ENCODE measurements around the gene SLC9A3.

SLC9A3 gene

DNA sequence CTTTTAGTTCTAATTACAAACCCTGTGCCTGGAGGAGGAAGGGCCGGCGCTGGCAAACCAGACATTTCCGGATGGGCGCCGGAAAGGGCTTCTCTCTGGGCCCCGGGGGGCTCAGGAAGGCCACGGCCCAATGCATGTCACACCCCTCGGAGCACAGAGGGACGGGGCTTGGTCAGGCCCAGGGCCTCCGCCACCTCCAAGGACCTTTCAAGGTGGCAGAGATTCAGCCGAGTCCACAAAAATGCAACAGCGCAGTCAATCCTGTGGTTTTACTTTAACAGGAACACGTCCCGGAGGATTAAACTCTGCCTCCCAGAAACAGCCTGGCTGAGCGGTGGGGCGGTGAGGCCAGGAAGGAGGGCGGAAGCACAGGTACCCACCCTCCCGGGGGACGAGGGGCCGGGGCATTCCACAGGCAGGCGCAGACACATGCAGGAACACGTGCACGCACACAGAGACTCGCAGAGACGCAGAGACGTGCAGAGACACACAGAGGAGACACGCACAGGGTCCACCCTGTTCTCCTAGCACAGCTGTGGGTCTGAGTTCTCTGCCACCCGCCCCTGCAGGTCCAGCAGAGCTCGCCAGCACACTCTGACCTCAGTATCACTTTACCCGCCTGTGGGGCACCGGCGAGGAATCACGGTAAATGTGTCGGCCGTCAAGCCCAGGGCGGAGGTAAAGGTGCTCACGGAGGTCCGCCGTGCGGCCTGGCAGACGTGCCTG, 23.0 kb downstream of the SLC9A3 start:
- no peak for TF ChIP-seq JUND (IDR thresholded peaks at IDR 0.05; ENCODE audit: low read depth)
- DNase-seq (ENCODE audit: low read depth in 1 of 2, low spot score in 1 of 2): no peak
- in situ Hi-C loops (cut with HindIII; ENCODE audit: low pct_unique_long_range_greater_than_20kb, low sequenced_read_pairs): no loop called here

DNA sequence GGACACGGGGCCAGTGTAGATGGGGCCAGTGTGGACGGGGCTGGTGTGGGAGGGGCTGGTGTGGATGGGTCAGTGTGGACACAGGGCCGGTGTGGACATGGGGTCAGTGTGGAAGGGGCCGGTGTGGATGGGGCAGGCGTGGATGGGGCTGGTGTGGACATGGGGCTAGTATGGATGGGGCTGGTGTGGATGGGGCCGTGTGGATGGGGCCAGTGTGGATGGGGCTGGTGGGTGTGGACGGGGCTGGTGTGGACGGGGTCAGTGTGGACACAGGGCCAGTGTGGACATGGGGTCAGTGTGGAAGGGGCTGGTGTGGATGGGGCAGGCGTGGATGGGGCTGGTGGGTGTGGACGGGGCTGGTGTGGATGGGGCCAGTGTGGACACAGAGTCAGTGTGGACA, 23.8 kb downstream of the SLC9A3 start:
- in situ Hi-C loops (cut with HindIII; ENCODE audit: low pct_unique_long_range_greater_than_20kb, low sequenced_read_pairs): no loop called here
- DNase-seq (ENCODE audit: low read depth in 1 of 2, low spot score in 1 of 2): no peak
- no peak for TF ChIP-seq JUND (IDR thresholded peaks at IDR 0.05; ENCODE audit: low read depth)

DNA sequence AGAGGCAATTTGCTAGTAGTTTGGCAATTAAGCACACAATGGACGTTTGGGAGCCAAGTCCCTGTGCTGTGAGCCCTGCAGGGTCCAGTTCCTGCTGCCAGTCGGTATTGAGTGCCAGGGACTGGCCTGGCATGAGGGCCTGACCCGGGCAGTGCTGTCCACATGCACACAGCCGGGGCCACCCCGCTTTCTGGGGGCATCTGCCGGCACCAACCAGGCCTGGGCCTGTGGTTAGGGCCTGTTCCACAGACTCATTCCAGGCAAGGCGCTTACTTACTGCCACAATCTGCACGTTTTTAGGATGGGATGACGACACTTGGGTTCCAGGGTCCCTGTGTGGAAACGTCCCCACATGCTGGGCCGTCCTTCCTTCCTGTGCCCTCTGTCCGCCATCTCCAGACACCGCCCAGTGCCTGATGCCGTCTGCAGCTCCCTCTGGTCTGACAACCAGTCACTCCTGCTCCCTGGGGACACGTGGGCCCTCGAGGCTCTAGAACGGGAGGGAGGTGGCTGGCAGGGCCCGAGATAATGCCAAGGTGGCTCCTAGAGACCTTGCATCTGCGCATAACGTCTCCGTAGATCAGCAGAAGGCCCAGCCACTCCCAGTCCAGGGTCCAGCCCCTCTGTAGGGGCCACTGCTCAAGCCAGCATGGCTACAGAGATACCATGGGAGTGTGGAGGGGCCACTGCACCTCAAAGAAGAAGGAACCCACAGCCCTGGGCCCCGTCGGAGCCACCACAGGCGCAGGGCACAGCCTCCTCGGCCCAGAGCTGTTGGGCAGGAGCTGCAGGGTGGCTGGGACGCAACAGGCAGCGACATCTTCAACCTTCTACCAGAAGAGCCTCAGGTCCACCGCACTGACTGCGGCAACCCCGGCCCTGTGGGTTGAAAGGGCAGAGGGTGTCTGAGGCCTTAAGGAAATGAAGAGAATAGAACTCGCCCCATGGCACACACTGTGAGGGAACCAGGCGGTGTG, 24.7 kb downstream of the SLC9A3 start:
- no peak for TF ChIP-seq JUND (IDR thresholded peaks at IDR 0.05; ENCODE audit: low read depth)
- no peak for DNase-seq (ENCODE audit: low read depth in 1 of 2, low spot score in 1 of 2)
- in situ Hi-C loops (cut with HindIII; ENCODE audit: low pct_unique_long_range_greater_than_20kb, low sequenced_read_pairs): no loop called here

DNA sequence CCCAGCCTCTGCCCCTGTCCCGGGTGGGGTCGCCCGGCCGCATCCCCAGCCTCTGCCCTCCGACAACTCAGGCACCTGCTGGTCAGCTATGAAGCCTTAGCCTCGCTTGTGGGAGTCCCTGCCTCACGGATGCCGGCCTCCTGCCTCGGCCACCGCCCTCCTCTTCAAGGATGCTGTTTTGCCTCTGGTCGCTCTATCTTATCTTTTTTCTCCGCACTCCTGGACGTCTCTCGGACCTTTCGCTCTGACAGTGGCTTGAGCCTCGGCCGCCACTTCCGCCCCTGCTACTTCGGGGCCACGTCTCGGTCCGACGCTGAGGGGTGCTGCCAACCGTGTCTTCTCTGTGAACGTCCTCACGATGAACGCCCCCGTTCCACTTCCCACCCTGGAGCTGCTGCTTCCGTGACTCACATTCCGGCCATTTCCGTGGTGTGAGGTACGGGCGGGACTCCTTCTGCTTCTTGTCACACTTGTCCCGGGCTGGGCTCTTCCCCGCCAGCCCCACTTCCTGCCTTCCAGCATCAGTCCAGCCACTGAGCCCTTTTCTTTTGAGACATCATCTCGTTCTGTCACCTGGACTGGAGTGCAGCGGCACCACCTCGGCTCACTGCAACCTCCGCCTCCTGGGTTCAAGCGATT, 26.3 kb downstream of the SLC9A3 start:
- TF ChIP-seq JUND (IDR thresholded peaks at IDR 0.05; ENCODE audit: low read depth): no peak
- in situ Hi-C loops (cut with HindIII; ENCODE audit: low pct_unique_long_range_greater_than_20kb, low sequenced_read_pairs): no loop called here
- no peak for DNase-seq (ENCODE audit: low read depth in 1 of 2, low spot score in 1 of 2)

DNA sequence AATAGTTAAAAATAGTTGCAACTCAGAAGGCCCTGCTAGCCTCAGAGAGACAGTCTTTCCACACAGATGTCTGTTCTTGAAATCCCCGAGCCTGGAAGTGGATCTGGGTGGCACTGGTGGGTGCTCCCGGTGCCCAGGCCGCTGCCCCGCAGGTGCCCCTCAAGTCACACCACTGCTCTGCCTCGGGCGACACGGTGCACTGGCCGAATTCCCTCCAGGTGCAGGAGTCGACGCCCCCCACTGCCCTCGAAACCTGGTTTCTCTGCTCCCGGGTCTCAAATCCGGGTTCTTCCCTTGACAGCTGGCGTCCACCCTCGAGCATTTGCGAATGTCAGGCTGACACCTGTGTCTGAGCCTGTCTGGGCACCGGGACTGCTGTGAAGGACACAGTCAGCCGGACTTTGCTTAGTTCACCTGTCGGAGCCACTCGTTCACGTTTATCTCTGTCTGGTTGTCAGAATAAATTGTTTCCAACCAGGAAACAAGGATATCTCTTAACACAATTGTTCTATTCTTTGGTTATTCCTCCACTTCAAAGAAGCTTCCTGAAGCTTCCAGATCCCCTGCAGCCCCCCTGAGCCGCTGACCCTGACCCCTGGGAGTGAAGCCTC, 27.1 kb downstream of the SLC9A3 start:
- in situ Hi-C loops (cut with HindIII; ENCODE audit: low pct_unique_long_range_greater_than_20kb, low sequenced_read_pairs): no loop called here
- DNase-seq (ENCODE audit: low read depth in 1 of 2, low spot score in 1 of 2): no peak
- TF ChIP-seq JUND (IDR thresholded peaks at IDR 0.05; ENCODE audit: low read depth): no peak

DNA sequence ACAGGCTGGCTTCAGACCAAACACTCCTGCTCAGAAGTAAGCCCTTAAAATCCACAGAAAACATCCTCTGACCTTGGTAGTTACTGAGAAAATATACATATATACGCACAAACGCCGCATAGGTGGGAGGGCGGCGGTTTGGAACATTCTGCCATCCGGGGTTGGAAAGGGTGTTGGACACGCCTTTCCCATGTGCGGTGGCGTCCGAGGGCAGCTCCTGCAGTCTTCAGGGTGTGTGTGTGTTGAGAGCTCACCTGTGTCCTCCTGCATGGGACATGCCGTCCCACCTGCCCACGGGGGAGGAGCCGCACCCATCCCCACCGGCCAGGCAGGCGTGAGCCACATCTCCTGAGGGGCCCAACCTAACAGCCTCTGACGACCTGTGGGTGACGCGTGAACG, 28.2 kb downstream of the SLC9A3 start:
- no peak for DNase-seq (ENCODE audit: low read depth in 1 of 2, low spot score in 1 of 2)
- TF ChIP-seq JUND (IDR thresholded peaks at IDR 0.05; ENCODE audit: low read depth): no peak
- in situ Hi-C loops (cut with HindIII; ENCODE audit: low pct_unique_long_range_greater_than_20kb, low sequenced_read_pairs): no loop called here

DNA sequence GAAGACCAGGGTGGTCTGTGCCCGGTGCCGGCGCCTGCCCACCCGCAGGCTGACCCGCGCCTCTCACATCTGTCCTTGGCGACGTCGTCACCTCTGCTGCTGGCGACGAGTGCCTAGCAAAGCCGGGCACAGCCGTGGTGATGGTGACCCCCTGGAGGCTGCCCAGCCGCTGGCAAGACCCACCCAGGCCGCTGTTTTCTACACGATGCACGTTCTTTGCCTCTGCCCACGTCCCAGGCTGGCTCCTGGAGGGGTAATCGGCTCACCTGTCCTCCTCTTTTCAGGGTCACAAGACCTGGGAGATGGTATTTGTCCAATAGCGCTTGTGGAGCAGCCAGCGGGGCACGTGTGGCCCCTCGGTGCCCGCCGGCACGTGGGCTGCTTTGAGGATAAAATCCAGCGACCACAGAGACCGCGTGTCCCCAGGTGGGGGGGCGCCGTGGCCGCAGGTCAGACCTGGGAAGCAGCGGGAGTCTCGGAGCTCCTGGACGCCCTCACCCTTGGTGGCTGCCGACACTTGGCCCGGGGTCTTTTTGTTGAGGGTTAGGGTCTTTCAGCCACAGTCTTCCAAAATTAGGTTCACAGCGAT, 29.5 kb downstream of the SLC9A3 start:
- in situ Hi-C loops (cut with HindIII; ENCODE audit: low pct_unique_long_range_greater_than_20kb, low sequenced_read_pairs): no loop called here
- no peak for TF ChIP-seq JUND (IDR thresholded peaks at IDR 0.05; ENCODE audit: low read depth)
- DNase-seq (ENCODE audit: low read depth in 1 of 2, low spot score in 1 of 2): no peak

DNA sequence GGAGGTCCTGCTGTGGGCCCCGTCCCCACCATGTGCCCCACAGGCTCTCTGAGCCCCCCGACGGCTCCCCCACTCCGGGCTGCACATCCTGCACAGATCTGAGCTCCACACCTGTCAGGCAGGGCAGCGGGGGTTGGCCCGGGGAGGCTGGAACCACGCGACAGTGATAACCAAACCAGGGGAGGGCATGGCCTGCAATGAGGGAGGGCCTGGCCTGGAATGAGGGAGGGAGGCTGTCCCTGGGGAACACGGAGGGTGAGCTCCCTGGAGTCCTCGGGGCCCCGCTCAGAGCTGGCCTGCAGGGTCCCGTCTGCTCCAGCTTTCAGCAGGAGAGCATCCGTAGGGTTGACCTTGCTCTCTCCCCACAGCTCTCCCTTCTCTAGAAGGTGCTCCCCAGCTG, 30.5 kb downstream of the SLC9A3 start:
- in situ Hi-C loops (cut with HindIII; ENCODE audit: low pct_unique_long_range_greater_than_20kb, low sequenced_read_pairs): no loop called here
- no peak for TF ChIP-seq JUND (IDR thresholded peaks at IDR 0.05; ENCODE audit: low read depth)
- no peak for DNase-seq (ENCODE audit: low read depth in 1 of 2, low spot score in 1 of 2)

DNA sequence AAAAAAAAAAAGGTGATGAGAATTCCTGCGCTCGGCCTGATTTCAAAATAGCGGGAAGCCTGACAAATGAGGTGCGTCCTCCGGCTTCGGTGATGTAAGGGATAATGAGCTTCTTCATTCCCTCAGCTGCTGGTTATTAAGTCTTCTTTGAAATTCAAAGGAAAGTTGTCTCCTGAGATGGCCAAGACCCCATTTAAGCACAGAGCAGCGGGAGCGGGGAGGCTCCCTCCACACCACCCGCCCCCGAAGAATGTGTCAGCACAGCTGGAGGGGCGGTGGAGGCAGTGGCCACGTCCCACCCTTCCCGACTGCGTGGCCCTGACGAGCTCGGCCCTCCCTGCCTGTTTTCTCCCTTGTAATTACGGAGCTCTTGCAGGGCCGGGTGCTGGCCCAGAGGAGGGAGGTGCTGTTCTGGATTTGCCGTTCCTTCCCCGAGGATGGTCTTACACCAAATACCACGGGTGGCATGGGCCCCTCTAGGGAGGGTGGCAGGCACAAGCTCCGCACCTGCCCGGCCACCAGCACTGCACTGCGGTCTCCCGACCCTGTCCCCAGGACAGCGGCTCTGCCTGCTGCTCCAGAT, 31.0 kb downstream of the SLC9A3 start:
- TF ChIP-seq JUND (IDR thresholded peaks at IDR 0.05; ENCODE audit: low read depth): no peak
- in situ Hi-C loops (cut with HindIII; ENCODE audit: low pct_unique_long_range_greater_than_20kb, low sequenced_read_pairs): no loop called here
- DNase-seq (ENCODE audit: low read depth in 1 of 2, low spot score in 1 of 2): no peak

DNA sequence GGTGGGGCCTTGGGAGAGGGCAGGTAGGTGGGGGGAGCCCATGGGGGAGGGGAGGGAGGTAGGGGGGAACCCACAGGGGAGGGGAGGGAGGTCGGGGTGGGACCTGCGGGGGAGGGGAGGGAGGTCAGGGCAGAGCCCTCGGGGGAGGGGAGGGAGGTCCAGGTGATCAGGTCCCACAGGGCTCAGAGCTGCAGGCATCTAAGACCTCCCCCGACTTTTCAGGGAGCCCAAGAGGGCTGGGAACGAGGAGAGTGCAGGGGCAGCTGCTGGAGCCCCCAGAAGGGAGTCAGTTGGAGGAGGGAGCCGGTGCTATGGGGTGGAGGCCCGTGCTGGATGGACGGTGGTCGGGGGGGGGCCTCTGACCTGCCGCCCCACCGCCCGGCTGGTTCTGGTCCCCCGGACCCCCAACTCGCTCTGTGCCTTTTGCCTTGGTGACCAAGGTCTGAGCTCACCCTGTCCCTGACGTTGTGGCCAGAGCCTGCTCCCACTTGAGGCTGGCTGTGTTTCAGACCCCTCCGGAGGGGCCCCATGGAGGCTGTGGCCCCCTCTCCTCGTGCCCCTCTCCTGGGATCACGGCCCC, 31.8 kb downstream of the SLC9A3 start:
- no peak for DNase-seq (ENCODE audit: low read depth in 1 of 2, low spot score in 1 of 2)
- no peak for TF ChIP-seq JUND (IDR thresholded peaks at IDR 0.05; ENCODE audit: low read depth)
- in situ Hi-C loops (cut with HindIII; ENCODE audit: low pct_unique_long_range_greater_than_20kb, low sequenced_read_pairs): no loop called here

DNA sequence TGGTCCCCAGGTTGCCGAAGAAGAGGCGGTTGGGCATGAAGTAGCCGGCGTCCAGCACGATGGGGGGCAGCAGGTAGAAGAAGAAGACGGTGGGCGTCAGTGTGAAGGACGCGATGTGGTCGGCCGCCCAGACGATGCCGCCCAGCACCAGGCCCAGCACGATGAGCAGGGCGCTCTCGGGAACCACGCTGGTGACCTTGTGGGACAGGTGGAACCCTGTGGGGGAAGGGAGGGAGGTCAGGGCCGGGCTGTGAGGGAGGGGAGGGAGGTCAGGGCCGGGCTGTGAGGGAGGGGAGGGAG, 32.4 kb downstream of the SLC9A3 start:
- no peak for DNase-seq (ENCODE audit: low read depth in 1 of 2, low spot score in 1 of 2)
- no peak for TF ChIP-seq JUND (IDR thresholded peaks at IDR 0.05; ENCODE audit: low read depth)
- in situ Hi-C loops (cut with HindIII; ENCODE audit: low pct_unique_long_range_greater_than_20kb, low sequenced_read_pairs): no loop called here
